Stimulated activated CD8-positive, alpha-beta memory T cell treated with anti-CD3 and anti-CD28 coated beads, Interleukin-15, amount 100 ng/mL, for 24 hours (primary cell): ENCODE data around the gene BOC.

ENCODE experiments used
- DNase-seq: peaks from one replicate; pipeline ENCODE4 v3.0.0-alpha.2; 2020; ENCODE audit warnings: low read depth

Gene BOC

DNA sequence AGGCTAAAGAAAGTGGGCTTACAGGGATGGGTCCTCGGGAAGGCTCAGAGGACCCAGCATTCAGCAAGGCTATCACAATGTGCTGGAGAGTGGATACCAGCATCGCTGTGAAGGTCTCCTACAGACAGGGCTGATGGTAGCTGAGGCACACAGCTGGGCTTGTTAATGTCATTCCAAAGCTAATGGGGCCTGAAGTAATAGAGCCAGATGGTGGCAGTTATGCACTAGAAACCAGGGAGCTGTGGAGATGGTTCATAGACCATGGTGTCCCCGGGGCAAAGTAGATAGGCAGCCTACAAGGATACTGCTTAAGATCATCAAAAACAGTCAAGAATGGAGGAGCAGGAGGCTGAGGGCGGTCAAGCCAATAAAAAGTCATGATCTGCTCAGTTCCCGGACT is 24.8 kb upstream of the BOC start:
- DNase-seq: no peak

DNA sequence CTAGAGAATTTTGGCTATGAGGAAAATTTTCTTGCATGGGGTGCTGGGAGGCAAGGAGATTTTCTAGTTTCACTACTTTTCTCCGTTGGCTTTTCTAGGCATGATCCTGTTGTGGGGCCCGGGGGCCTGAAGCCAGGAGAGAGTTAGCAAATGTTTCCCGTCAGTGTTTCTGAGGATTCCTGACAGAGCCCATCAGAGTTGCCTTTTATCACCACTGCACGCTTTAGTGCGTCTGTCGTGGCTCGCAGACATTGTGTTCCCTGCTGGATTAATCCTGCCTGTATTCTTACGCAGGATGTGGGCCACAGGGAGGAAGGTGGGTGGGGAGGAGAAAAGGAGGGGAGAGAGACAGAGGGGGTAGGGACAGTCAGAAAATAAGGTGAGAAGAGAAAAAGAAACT is 18.1 kb upstream of the BOC start:
- DNase-seq: no peak

DNA sequence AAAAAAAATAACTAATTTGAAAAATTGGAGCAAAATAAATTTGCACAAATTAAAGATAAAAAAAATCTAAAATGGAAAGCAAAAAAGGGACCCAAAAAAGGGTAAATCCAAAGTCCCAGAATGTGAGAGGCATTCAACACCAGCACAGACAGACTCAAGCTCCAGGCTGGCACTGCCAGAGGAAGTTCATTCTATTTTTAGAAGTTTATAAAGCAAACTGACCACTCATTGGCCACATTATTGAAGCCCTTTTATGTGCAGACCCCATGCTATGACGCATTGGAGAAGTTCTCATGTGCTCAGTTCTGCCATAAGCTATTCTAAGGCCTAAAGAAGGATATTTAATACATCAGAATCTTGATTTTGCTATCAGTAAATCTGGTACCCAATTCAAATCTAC is 17.6 kb upstream of the BOC start:
- no peak for DNase-seq

- no peak for DNase-seq
These were observed 16.4 kb upstream of the BOC start for GRCh38 chr3:113194823-113195401.

GRCh38 chr3:113200351-113200750 is 11.0 kb upstream of the BOC start:
- DNase-seq: no peak

DNA sequence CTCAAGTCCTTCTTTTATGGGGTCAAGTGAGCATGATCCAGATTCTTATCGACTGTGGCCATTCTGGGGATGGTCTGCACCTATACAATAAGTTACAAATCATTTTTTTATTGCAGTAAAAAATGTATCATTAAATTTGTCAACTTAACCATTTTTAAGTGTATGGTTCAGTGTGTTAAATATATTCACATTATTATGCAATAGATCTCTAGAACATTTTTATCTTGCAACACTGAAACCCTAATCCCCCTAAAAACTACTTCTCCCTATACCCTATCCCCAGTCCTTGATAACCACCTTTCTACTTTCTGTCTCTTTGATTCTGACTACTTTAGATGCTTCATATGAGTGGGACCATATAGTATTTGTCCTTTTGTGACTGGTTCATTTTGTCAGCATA is 10.4 kb upstream of the BOC start:
- no peak for DNase-seq

- no peak for DNase-seq
These were observed 7.0 kb upstream of the BOC start for GRCh38 chr3:113204371-113204770.

GRCh38 chr3:113205481-113205880 is 5.9 kb upstream of the BOC start:
- DNase-seq: no peak

GRCh38 chr3:113210604-113211329 is 590 bp upstream of the BOC start:
- no peak for DNase-seq

DNA sequence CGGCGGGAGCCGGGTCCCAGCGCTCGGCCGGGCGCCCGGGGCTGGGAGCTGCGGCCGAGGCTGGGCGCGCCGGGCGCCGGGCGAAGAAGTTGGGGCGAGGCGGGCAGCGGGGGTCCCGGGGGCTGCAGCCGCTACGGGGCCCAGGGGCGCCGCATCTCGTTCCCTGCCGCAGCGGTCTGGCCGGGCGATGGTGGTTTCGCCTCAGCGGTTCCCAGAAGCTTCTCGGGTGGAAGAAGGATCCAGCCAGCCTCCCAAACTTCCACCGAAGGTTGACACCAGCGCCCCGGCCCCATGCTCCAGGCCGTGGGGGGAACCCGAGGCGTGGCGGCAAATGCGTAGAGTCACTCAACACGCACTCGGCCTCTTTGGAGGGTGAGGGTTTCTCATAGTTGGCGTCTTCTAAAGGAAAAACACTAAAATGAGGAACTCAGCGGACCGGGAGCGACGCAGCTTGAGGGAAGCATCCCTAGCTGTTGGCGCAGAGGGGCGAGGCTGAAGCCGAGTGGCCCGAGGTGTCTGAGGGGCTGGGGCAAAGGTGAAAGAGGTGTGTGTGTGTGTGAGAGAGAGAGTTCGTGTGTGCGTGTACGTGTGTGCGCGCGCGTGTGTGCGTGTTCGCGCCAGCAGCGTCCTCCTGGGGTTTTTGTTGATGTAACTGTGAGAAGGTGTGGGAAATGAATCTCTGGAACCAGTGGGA is 940 bp downstream of the BOC start:
- DNase-seq: no peak

DNA sequence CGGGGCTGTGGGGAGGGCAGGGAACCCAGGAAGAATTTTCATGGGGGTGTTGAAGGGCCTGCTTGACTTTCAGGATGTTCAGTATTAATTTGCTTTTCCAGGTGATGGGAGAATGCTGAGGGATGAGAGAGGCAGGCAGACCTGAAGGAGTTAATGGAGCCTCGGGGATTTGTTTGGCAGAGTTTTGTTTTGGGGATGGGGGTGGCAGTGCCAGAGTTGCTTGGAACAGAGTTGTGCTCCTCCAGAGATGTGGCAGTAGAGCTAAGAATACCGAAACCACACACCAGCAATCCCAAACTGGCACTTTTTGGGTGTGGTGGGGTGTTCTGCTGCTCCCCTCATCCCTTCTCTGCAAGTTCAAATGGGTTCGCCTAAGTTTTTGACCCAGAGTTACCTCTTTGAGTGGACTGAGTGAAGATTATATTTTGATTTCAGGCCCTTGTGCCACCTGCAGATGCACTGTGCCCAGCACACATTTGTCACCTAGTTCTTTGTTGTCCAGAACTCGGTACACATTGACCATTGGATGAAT is 1.6 kb downstream of the BOC start:
- no peak for DNase-seq

GRCh38 chr3:113213896-113214587 is 2.7 kb downstream of the BOC start:
- DNase-seq: no peak

GRCh38 chr3:113214917-113215595 is 3.7 kb downstream of the BOC start:
- DNase-seq: no peak

GRCh38 chr3:113216393-113216792 is 5.0 kb downstream of the BOC start:
- no peak for DNase-seq

DNA sequence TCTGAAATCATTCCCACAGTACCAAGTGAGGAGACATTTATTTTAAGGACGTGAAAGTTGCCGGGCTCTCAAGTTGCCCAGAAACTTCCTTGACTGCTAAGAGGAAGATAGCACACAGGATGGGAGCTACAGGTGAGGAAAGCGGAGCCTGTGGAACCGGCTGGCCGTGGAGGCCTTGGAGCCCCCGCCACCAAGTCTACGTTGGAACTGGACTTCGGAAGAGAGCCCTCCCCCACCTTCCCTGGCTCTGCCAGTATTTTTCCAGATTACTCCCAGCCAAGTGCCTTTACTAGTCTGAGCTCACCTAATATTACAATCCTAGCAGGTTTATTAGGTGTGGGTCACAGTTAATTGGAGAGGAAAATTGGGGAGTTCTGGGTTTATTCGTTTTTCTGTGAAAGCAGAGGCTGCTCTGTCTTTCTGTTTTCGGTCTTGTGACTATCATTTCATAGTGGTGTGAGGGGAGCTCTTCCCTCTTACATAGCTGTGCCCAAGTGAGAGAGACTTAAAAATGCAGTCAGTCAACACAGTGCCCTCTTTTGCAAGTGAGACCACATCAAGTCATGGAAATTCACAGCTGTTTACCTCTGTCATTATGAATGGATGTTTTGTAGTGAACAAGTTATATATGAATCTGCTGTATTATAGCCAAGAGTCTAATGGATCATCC is 6.8 kb downstream of the BOC start:
- no peak for DNase-seq

GRCh38 chr3:113218681-113219045 is 7.3 kb downstream of the BOC start:
- DNase-seq: no peak

DNA sequence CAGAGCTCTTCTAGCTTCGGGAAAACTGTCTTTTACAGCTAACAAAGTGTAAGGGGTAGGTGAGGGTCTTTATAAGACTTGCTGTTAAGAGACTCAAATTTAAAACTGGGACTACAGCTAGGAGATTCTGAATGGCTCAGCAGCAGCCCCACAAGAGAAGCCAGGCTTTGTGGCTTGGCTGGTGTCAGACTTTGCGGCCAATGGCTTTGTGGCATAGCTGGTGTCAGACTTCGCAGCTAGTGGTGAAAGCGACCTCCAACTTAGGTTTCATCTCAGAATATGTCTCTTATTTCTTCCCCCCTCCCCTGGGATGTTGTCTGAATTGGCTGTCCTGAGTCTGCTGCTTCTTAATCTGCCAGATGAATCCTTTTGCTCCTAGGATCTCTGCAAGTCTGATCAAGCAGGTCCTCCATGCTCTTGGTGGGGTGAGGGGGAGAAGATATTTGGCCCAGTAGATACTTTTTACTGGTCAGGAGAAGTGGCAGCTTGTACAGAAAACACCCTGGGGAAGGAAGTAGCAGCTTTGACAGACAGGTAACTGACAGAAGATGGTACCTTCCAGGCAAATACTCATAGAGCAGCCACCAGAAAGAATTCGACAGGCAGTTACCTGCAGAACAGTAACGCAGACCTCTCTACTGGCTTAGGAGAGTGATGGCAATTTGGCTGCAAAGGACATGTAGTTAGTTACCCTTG is 8.4 kb downstream of the BOC start:
- DNase-seq: no peak

DNA sequence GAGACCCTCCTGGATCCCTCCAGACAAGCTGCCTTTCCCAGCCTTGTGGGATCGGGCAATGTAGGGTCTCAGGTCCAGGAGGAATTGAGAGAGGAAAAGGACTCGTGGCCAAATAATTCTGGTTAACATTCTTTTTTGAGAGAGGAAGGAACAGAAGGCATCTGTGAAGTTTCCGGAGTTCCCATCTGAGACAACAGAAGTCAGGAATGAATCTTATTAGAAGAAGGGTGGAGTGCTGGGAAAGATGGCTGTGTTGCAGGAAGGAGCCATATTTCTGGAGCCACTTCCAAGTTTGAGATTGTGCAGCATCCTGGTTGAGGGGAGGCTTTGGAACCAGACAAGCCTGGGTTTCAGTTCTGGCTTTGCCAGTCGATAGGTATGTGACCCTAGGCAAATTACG is 9.4 kb downstream of the BOC start:
- no peak for DNase-seq

DNA sequence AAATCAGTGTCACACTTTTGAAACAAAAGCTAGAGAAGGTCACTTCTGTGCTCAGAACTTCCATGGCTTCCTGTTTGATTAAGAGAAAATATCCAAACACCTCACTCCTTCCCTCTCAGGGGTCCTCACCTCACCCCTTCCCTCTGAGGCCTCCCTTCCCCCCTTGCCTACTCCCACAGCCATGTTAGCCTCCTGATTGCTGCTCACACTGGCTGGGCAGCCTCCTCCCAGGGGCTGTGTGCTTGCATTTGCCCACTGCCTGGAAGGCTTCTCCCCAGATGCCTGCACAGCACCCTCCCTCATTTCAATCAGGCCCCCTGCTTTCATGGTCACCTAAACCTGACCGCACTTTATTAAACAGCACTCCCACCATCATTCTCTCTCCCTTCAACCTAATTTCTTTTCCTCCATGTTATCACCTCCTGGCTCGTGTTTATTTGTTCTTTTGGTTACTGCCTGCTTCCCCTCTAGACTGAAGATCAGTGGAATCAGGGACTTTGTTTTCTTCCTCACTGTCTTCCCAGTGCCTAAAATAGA is 10.4 kb downstream of the BOC start:
- DNase-seq: no peak

DNA sequence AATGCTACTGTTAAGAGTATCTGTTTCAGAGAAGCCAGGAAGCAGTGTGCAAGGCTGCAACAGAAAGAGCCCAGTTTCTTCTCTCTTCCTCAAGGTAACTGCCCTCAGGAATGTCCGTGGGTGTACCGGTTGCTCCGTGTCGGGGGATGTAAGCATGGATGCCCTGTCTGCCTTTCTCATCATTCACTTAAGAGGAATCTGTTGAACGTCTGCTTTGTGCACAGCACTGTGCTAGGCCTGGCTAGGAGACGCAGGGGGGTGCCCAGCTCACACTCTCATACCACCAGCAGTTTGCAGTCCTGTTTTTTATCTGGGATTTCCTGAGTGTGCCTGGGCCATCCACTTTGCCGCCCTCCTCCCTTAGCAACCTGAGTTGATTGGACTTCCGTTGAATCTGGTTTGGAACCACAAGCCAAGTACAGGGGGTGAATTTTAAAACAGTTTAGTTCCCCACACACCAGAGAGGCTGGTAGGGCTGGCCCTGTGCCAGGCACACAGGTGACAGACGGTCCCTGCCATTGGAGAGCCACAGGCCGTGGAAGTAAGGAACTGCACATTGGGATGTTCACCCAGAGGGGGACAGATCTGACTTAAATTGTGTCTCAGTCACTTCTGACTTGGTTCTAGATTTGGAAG is 11.2 kb downstream of the BOC start:
- DNase-seq: no peak
